ENCODE measurements around the gene KCNIP1.

- TF ChIP-seq CTCF (IDR thresholded peaks at IDR 0.05; ENCODE audit: insufficient read depth, low read depth, low read length) (no peak), EZH2 (IDR thresholded peaks at IDR 0.05; ENCODE audit: insufficient read depth, low read length) (no peak)
These were observed 7.8 kb upstream of the KCNIP1 start for GRCh38 chr5:170495825-170496661.
